Nephron (organoid): ENCODE results near the gene ATP6V0A1.

ENCODE experiments used
- H3K27ac Mint-ChIP-seq, 3 experiments: 2 replicates each; pipeline ENCODE4 v1.8.0; 2020; ENCODE audit warnings: mixed read lengths in 3 of 3, mild to moderate bottlenecking in 2 of 3, moderate library complexity in 1 of 3
- H3K27me3 Mint-ChIP-seq: 2 replicates; pipeline ENCODE4 v1.8.0; 2021; ENCODE audit warnings: low read depth, mild to moderate bottlenecking, moderate library complexity, mixed read lengths
- H3K36me3 Mint-ChIP-seq: 2 replicates; pipeline ENCODE4 v1.8.0; 2020; ENCODE audit warnings: low read depth, mixed read lengths
- H3K4me1 Mint-ChIP-seq: 2 replicates; pipeline ENCODE4 v1.8.0; 2020; ENCODE audit warnings: mixed read lengths
- H3K4me3 Mint-ChIP-seq, 3 experiments: 2 replicates each; pipeline ENCODE4 v1.8.0; 2020; ENCODE audit warnings: mild to moderate bottlenecking in 3 of 3, mixed read lengths in 3 of 3, moderate library complexity in 2 of 3
- H3K9me3 Mint-ChIP-seq: 2 replicates; pipeline ENCODE4 v1.8.0; 2020; ENCODE audit warnings: mixed read lengths
- TF ChIP-seq, protein P1 (sequence below), 3 experiments: fragments of 200-600 bp; sonication (generic); IDR thresholded peaks; one replicate each; pipeline ENCODE4 v1.5.0; 2021; ENCODE audit warnings: antibody characterized with exemption in 3 of 3; ENCODE audit not compliant: unreplicated experiment in 3 of 3

Gene ATP6V0A1

DNA sequence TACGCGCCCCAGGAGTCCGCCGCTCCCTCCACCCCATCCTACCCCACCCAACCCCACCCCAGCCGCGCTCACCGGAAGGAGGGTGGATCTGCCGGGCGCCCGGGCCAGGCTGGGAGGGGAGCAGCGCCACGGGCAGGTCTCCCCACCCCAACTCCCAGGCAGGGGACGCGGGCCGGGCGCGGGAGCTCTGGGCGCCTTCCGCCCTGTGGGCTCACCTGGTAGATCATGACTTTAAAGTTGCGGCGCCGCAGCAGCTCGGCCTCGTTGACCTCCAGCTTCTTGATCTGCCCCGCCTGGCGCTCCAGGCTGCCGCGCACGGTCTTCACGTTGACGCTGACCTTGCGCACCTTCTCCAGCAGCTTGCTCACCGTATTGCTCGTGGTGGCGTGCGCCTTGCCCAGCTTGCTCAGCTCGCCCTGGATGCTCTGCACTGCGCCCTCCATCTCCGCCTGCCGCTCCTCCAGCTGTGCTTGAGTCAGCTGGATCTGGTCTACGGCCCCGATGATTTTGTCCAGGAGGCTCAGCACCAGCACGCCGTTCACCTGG, 36.2 kb upstream of the ATP6V0A1 start:
- TF ChIP-seq, protein P1, sequence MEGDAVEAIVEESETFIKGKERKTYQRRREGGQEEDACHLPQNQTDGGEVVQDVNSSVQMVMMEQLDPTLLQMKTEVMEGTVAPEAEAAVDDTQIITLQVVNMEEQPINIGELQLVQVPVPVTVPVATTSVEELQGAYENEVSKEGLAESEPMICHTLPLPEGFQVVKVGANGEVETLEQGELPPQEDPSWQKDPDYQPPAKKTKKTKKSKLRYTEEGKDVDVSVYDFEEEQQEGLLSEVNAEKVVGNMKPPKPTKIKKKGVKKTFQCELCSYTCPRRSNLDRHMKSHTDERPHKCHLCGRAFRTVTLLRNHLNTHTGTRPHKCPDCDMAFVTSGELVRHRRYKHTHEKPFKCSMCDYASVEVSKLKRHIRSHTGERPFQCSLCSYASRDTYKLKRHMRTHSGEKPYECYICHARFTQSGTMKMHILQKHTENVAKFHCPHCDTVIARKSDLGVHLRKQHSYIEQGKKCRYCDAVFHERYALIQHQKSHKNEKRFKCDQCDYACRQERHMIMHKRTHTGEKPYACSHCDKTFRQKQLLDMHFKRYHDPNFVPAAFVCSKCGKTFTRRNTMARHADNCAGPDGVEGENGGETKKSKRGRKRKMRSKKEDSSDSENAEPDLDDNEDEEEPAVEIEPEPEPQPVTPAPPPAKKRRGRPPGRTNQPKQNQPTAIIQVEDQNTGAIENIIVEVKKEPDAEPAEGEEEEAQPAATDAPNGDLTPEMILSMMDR (IDR thresholded peaks at IDR 0.05; ENCODE audit: unreplicated experiment in 3 of 3), result no peak
- Mint-ChIP-seq H3K9me3 (no peaks in the 10 kb centered on the region), H3K4me3 (peak overlapping the region; percentile 84 to 99 (median 95)), H3K36me3 (no peaks in the 10 kb centered on the region), H3K27me3 (peaks cover 51% of the 10 kb centered on the region), H3K4me1 (peaks cover 34% of the 10 kb centered on the region), H3K27ac (peak overlapping the region in 2 of 3 experiments; percentile 98)

DNA sequence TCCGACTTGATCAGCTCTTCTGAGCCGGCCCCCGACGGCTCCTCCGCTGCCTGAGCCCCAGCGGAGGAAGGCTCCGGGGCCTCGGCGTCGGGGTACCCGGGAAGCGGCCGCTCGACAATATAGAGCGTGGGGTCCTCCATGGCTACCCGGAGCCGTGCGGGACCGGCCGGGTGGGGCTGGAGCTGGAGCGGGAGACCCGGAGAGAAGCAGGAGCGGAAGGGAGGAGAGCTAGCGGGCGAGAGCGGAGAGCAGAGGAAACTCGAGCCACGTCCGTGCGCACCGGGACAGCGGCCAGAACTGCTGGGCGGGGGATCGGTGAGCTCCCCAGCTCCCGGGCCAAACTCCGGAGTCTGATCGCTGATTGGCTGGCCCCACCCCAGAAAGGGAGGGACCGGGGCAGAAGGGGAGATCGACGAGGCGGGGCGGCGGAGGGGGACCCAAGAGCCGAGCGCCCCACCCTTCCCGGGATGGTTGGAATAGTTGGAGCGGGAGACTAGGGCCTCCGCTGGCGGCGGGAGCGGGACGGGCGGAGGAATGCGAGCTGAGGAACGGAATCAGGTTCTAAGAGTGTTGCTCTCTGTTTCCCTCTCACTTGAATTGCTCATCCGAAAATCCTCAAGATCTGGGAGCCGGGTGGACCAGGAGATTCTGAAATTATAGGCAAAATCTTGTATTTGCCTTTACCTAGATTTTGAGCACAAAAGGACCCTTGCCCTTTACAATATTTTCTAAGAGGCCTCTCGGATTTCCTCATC, 35.5 kb upstream of the ATP6V0A1 start, which contains the start of gene CAVIN1:
TSS of gene CAVIN1 (minus strand) at position 299 of the 755 bp plus-strand sequence. CDS start at position 140, 159 bp downstream.
- H3K36me3 Mint-ChIP-seq, result no peaks in the 10 kb centered on the region
- peaks cover 35% of the 10 kb centered on the region for H3K4me1 Mint-ChIP-seq
- H3K9me3 Mint-ChIP-seq, result no peaks in the 10 kb centered on the region
- H3K27ac Mint-ChIP-seq, result peak within 1 kb of the TSS in 2 of 3 experiments; percentile 98
- TF ChIP-seq, protein P1 (IDR thresholded peaks at IDR 0.05; ENCODE audit: unreplicated experiment in 3 of 3), result no peak
- peak within 1 kb of the TSS; percentile 84 to 99 (median 95) for H3K4me3 Mint-ChIP-seq
- peaks cover 56% of the 10 kb centered on the region for H3K27me3 Mint-ChIP-seq

DNA sequence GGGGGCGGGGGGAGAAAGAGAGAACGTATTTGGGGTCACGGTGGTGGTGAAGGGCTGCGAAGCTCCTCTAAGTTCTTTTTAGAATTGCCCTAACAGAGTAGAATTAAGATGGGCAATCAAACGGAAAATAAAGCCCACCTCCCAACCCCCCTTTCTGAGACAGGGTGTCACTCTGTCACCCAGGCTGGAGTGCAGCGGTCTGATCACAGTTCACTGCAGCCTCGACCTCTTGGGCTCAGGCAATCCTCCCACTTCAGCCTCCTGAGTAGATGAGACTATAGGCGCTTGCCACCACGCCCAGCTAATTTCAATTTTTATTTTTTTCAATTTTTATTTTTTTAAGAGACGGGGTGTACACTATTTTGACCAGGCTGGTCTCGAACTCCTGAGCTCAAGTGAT, 34.9 kb upstream of the ATP6V0A1 start:
- TF ChIP-seq, protein P1 (IDR thresholded peaks at IDR 0.05; ENCODE audit: unreplicated experiment in 3 of 3), result no peak
- H3K27ac Mint-ChIP-seq, result peak overlapping the region in 2 of 3 experiments; percentile 98
- no peaks in the 10 kb centered on the region for H3K36me3 Mint-ChIP-seq
- H3K27me3 Mint-ChIP-seq, result peaks cover 60% of the 10 kb centered on the region
- peaks cover 42% of the 10 kb centered on the region for H3K4me1 Mint-ChIP-seq
- H3K4me3 Mint-ChIP-seq, result peak overlapping the region; percentile 84 to 99 (median 95)
- H3K9me3 Mint-ChIP-seq, result no peaks in the 10 kb centered on the region

DNA sequence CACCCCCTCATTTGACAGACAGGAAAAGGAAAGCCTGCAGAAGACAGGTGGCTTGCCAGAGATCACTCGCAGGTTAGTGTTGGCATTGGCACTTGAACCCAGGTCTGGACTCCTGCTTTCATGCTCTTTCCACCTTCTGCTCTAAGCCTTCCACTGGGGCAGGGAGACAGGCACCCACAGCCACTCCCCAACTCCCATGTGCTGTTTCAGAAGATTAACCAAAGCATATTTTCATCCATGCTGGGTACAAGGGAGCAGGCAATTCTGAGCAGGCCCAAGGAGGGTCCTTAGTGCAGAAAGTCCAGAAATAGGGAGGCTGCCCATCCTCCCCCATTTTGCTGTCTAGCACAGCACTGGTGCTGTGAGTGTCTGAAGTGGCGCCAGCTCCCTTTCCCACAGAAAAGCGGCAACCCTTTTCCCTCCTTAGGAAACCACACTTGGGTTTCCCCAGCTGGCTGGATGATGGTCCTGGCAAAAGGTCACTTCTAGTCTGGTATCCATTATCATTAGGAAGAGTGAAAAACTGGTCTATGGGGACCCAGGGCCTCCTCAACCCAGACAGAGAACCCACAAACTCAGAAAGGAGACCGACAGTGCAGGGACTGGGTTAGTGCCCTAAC, 33.6 kb upstream of the ATP6V0A1 start:
- no peaks in the 10 kb centered on the region for H3K36me3 Mint-ChIP-seq
- H3K4me1 Mint-ChIP-seq, result peaks cover 38% of the 10 kb centered on the region
- peak overlapping the region in 1 of 3 experiments; percentile 73 for H3K4me3 Mint-ChIP-seq
- H3K9me3 Mint-ChIP-seq, result no peaks in the 10 kb centered on the region
- peak overlapping the region in 2 of 3 experiments; percentile 71 to 73 for H3K27ac Mint-ChIP-seq
- peaks cover 53% of the 10 kb centered on the region for H3K27me3 Mint-ChIP-seq
- TF ChIP-seq, protein P1 (IDR thresholded peaks at IDR 0.05; ENCODE audit: unreplicated experiment in 3 of 3), result no peak

DNA sequence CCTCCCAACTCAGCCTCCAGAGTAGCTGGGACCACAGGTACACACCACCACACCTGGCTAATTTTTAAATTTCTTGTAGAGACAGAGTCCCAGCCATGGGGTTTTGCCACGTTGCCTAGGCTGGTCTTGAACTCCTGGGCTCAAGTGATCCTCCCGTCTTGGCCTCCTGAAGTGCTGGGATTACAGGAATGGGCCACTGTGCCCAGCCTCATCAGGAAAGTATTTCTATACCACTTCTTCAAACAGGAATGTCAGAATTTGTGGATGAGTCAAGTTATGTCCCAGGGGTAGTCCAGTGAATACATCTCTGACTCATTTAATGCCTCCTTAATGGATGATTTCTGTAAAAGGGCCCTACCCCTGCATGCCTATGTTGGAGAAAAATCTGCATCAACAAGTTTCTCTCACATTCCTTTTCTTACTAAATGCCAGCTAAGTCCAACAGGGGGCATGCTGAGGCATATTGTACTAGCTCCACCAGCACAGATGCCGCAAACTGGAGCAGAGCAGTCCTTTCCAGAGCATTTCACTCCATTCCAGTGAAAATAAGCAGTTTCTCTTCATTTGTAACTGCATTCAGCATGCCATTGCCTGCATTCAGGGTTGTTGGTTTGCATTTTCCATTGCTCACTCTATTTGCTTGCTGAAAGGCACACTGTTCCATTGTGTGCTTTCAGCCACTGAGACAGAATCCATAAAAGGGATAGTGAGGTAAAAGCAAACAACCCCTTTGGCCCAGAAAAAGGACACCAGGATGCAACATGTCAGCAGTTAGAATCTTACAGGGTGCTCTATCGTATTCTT, 30.3 kb upstream of the ATP6V0A1 start:
- Mint-ChIP-seq H3K4me1 (peaks cover 30% of the 10 kb centered on the region), H3K9me3 (no peaks in the 10 kb centered on the region), H3K27me3 (peaks cover 25% of the 10 kb centered on the region), H3K27ac (peak overlapping the region; percentile 28 to 84 (median 50)), H3K36me3 (no peaks in the 10 kb centered on the region), H3K4me3 (peak overlapping the region in 1 of 3 experiments; percentile 39)
- TF ChIP-seq, protein P1 (IDR thresholded peaks at IDR 0.05; ENCODE audit: unreplicated experiment in 3 of 3), result peak; percentile 55 to 71 (median 62)
